CD4-positive, alpha-beta T cell treated with Interleukin-15 for 1 hour (primary cell): ENCODE data around the gene METAP1D.

ENCODE experiments used
- DNase-seq: peaks from one replicate; pipeline ENCODE4 v3.0.0-alpha.2; 2020

The METAP1D gene

GRCh38 chr2:172093416-172094293, 93.9 kb downstream of the METAP1D start:
- no peak for DNase-seq

- no peak for DNase-seq
Measured at GRCh38 chr2:172094294-172095145, 94.8 kb downstream of the METAP1D start.

GRCh38 chr2:172095146-172095904, 95.6 kb downstream of the METAP1D start:
- peak; percentile 77 for DNase-seq

- DNase-seq = no peak
Measured at GRCh38 chr2:172095905-172096625, 96.3 kb downstream of the METAP1D start.

GRCh38 chr2:172096626-172097547, 97.1 kb downstream of the METAP1D start:
- no peak for DNase-seq

GRCh38 chr2:172097557-172098131, 97.9 kb downstream of the METAP1D start:
- no peak for DNase-seq

- DNase-seq = no peak
Measured at GRCh38 chr2:172098287-172098649, 98.5 kb downstream of the METAP1D start.

- DNase-seq = no peak
Measured at GRCh38 chr2:172098650-172099471, 99.1 kb downstream of the METAP1D start.

- DNase-seq = no peak
Measured at GRCh38 chr2:172099472-172100079, 99.8 kb downstream of the METAP1D start.

GRCh38 chr2:172100080-172100934, 100.6 kb downstream of the METAP1D start:
- DNase-seq = no peak

GRCh38 chr2:172100935-172101820, 101.4 kb downstream of the METAP1D start:
- DNase-seq = no peak

- no peak for DNase-seq
Measured at GRCh38 chr2:172101821-172102390, 102.2 kb downstream of the METAP1D start.

- DNase-seq = peak; percentile 82
Measured at GRCh38 chr2:172102391-172103359, 102.9 kb downstream of the METAP1D start, which contains the start of gene DLX2. Gene DLX2, minus strand, starts transcription at chr2:172102900. Its CDS starts 362 bp downstream, at chr2:172102538.

- peak; percentile 67 for DNase-seq
Measured at GRCh38 chr2:172103471-172104272, 103.9 kb downstream of the METAP1D start.
